AML-193 (cell line): Measurements from ENCODE around the gene KIAA0040.

Experiments used
- DNase-seq, 2 experiments: peaks; one replicate each; lab custom pipeline; 2025; lab: John Stamatoyannopoulos, UW

Gene KIAA0040

DNA sequence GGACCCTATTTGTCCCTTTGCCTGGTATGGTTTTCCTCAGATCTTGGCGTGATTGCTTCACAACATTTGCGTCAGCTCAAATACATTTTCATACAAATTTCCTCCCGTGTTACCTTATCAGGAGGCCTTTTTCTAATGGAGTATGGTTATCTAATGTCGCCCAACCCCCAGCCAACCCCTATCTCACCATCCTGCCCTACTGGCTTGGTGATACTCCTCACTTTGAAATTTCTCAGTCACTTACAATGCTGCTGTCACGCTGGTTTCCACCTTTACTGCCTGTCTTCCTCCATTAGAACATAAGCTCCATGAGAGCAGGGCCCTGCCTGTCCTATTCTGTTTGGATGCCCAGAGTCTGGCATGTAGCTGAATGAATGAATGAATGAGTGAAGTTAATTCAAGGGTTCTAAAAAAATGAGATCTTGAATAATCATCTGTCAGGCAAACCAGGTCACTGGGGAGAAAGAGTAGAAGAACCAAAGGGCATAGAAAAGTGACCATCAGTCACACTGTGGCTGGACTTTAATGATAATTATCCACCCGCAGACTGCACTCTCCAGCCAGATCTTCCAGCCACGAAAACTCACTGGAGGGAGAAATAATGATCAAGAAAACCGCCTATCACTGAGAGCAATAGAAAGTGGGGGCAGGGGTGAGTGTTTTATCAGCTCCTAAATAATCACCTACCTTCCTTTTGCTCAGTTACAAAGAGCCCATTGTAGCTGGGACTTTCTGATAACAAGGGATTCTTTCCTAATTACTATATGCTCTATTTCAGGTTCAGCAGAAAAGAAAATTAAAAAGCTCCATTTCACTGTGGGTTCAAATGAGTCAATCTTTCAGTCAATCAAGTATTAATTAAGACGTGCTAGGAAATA lies 21.3 kb downstream of the KIAA0040 start:
- DNase-seq: no peak

DNA sequence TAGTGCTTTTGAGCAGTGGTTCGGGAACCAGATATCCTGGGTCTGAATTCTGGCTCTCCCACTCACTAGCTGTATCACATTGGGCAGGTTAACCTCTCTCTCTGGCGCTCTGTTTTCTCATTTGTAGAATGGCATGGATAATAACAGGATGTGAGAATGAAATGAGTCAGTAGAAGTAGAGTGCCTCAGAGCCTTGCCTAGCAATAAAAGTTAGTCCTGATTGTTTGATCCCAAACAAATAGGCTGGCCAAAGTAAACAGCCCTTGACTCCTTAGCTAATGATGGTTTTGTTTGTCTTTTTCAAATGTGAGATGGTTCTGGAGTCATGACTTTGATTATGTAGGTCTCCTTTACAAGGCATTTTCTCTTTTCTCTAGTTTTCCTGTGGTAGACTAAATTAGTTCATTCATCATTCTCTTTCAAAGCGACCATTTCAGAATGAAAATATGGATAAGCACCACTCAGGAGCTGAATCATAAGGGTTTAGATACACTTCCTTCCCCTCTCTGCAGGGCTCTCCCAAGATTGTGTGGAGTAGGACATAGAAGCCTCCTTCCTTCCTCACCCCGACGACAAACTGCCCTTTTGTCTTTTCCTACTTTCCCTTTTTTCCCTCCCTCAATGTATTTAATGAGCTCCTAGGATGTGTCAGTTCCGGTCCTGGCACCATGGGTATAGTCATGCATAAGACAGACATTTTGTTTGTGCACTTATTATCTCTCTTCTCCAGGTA lies 23.1 kb downstream of the KIAA0040 start:
- DNase-seq: no peak

GRCh38 chr1:175168782-175169181 lies 23.8 kb downstream of the KIAA0040 start:
- no peak for DNase-seq

GRCh38 chr1:175167861-175168260 lies 24.7 kb downstream of the KIAA0040 start:
- no peak for DNase-seq

GRCh38 chr1:175166746-175167145 lies 25.8 kb downstream of the KIAA0040 start:
- DNase-seq: no peak

GRCh38 chr1:175164751-175165150 lies 27.8 kb downstream of the KIAA0040 start:
- DNase-seq: no peak

- no peak for DNase-seq
Observed at GRCh38 chr1:175163702-175164101, 28.9 kb downstream of the KIAA0040 start.

- DNase-seq: no peak
Observed at GRCh38 chr1:175162955-175163354, 29.6 kb downstream of the KIAA0040 start.

DNA sequence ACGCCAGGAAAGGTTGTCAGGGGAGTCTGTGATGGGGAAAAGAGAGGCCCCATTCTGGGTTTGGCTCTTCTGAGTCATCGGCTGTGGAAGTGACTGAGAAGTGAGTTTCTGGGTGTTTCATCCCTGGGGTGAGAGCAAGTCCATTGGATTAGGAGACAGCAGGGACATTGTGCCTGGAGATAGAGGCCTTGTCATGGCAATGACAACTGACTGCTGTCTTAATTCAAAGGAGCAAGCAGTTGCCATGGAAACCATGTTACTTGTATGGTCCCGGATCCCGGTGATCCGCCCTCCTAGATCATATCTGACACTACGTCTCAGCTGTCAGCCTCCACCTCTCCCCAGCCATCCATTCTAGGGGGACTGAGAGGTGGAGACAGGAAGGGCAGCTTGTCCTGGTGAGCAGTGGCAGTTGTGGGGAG lies 34.4 kb downstream of the KIAA0040 start:
- DNase-seq: no peak

- DNase-seq: no peak
Observed at GRCh38 chr1:175157200-175157599, 35.4 kb downstream of the KIAA0040 start.

DNA sequence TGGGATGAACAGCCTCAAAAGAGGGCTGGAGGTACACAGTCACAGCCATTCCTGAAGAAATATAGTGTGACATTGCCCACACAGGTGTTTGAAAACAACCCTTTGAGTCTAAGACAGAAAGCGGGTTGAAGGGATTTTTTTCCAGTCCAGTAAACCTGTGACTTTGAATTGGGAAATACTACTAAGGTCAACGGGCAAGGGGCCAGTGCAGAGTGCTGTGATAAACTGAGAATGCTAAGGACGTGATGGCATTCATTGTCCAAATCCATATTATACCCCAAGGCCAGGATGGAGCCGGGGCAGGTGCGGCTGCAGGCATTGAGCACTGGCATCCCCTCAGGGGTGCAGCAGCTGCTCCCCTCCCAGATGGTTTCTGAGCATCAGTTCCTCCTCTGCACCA lies 36.6 kb downstream of the KIAA0040 start:
- no peak for DNase-seq

- no peak for DNase-seq
Observed at GRCh38 chr1:175155473-175155856, 37.1 kb downstream of the KIAA0040 start.

GRCh38 chr1:175154629-175155472 lies 37.7 kb downstream of the KIAA0040 start:
- peak; percentile 42 to 53 for DNase-seq

DNA sequence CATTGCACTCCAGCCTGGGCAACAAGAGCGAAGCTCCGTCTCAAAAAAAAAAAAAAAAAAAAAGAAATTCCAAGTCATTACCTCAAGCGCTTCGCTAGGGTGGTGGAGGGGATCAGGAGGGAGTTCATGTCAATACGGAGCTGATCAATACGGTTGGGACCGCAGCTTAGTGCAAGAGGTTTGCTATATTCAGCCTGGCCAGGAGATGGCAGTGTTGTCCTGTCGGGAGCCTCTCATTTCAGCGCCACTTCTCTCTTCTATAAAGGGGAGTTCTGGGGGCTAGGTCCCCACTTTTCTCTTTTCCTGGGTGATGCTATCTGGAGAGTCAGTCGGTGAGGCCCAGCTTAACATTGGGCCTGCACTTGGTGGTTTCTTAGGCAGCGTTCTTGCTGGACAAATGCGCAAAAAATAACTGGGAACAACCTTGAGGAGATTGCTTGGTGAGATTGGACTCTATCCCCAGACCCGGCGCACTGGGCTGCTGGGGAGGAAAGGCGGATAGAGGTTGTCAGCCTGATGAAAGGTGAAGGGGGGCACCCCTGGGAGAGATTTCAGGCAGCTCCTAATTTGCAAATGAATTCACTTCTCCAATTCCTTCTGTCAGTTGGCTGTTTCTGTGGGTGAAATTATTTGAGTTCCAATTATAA lies 40.4 kb downstream of the KIAA0040 start:
- peak; percentile 23 to 36 for DNase-seq

DNA sequence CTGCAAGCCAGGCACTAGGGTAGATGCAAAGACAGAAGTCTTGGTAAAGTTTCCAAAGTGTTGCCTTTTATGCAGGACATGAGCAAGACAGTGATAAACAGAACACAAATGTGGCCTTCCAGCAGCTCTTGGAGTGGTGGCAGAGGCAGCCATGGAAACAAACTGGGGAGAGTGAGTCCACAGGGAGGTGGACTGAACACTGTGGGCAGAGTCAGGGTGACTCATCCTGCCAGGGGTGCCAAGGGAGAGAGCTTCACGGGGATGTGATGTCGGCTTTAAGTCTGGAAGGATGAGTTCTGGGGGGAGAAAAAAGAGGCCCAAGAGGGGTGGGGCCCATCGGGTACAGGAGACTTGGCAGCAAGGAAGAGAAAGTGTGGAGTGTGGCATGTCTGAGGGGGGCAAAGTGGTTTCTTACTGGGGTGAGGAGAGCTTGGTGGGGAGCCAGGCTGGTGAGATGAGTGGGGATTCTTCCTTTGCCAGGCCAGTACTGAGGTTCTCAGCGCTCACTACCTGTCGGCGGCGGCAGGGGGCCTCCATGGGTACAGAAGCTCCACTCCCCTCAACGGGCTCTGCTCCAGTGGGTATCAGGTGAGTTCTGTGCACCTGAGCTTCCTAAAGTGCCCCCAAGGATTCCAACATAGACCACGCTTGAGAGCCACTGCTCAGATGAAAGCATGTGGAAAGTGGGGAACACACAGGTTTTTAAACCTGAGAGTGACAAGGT lies 41.8 kb downstream of the KIAA0040 start:
- no peak for DNase-seq

GRCh38 chr1:175148068-175148467 lies 44.5 kb downstream of the KIAA0040 start:
- DNase-seq: no peak

GRCh38 chr1:175147569-175147968 lies 45.0 kb downstream of the KIAA0040 start:
- no peak for DNase-seq

- DNase-seq: peak; percentile 24 to 35
Observed at GRCh38 chr1:175146529-175147213, 45.9 kb downstream of the KIAA0040 start.

DNA sequence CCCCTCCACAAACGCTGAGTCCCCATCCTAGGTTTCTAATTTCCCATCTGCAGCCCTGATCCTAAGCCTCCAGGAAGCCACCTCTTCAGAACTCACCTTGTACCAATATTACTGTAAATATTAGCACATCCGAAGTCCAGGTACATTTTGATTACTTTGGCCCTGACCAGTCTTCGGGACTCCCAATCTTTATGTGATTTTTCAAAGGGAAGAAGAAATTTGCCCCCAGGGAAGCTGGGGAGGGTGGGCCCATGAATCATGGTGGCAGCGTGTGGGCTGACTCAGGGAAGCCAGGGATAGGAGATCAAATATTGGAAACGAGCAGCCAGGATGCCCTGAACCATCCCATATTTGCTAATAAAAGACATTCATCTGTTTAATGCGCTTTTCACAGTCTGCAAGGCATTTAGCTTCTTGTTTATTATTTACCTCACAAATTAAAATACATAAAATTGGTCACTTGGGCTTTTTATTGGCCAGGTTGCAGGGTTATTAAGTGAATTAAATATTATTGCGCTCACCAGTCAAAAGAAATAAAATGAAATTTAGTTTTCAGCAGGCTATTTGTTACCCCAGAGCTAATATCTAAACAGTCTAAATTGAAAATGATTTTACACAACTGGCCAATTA lies 46.6 kb downstream of the KIAA0040 start:
- no peak for DNase-seq

DNA sequence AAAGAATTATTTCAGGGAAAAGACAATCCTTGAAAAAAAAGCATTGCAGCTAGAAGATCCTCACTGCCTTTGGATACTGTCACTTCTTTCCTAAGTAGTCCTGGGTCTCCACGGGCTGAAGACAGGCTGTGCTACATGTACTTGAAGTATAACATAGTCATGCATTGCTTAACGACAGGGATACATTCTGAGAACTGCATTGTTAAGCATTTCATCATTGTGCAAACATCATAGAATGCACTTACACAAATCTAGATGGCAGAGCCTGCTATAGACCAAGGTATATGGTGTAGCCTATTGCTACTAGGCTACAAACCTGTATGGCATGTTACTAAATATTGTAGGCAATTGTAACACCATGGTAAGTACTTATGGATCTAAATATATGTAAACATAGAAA lies 54.0 kb downstream of the KIAA0040 start:
- DNase-seq: no peak
